ENCODE results near the gene MAPK7.

Gene MAPK7

DNA sequence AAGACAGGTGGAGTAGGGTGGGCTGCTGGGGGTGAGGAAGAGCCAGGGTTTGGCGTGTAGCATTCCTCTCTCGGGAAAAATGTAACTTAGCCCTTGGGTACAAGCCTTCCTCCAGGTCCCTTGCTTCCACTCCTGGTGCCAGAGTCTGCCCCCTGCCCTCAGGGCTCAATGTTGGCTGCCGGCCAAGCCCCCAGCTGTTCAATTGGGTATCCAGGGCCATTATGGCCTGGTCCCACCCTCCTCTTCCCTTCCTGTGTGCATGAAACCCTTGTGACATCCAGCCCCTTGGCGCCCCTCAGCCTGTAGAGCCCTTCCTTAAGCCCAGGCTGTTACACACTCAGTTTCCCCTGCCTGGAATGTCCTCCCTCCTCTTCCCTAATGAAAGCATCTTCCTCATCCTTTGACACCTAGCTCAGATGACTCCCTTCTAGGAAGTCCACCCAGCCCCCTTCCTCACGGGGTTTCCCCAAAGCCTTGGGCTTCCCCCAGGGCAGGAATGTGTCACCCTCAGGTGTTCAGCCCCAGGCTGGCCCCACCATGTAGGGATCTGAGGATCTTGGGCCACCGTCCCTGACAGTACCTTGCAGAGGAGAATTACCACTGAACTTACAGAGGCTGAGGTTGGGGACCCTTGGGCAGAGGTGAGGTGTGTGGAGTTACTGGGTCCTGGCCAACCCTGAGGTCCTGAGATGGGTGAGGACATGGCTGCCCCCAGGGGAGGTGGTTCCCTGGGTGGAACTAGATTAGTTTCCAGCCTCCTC lies 45.7 kb upstream of the MAPK7 start:
- ChIA-PET POLR2A (ENCODE audit: low non-redundant PET) (no interaction called here), CTCF (interaction anchor here (1.2 kb wide), 1 partner anchor 31 kb away, joined by 3 read pairs; no protein-coding TSS in a partner anchor)
- no peak for DNase-seq (ENCODE audit: low spot score)
- TF ChIP-seq, protein P1, sequence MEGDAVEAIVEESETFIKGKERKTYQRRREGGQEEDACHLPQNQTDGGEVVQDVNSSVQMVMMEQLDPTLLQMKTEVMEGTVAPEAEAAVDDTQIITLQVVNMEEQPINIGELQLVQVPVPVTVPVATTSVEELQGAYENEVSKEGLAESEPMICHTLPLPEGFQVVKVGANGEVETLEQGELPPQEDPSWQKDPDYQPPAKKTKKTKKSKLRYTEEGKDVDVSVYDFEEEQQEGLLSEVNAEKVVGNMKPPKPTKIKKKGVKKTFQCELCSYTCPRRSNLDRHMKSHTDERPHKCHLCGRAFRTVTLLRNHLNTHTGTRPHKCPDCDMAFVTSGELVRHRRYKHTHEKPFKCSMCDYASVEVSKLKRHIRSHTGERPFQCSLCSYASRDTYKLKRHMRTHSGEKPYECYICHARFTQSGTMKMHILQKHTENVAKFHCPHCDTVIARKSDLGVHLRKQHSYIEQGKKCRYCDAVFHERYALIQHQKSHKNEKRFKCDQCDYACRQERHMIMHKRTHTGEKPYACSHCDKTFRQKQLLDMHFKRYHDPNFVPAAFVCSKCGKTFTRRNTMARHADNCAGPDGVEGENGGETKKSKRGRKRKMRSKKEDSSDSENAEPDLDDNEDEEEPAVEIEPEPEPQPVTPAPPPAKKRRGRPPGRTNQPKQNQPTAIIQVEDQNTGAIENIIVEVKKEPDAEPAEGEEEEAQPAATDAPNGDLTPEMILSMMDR (conservative IDR thresholded peaks at IDR 0.05; ENCODE audit: low read depth): no peak
- H3K27ac ChIP-seq: peak overlapping the region; percentile 6

DNA sequence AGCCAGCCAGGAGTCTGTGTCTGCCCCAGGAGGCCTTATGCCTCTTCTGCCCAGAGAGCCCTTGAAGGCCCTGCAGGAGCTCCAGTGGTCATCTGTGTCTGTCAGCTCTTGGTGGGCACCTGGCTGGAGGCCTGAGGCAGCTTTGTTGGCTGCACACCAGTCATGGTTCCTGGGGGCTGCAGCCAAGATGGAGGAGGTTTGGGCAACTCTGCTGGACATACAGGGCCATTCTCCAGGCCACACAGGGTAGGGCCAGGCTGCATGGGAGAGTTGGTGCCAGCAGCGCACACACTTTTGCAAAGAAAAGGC lies 45.2 kb upstream of the MAPK7 start:
- no peak for DNase-seq (ENCODE audit: low spot score)
- POLR2A ChIA-PET (ENCODE audit: low non-redundant PET): no interaction called here
- TF ChIP-seq, protein P1 (conservative IDR thresholded peaks at IDR 0.05; ENCODE audit: low read depth): no peak
- peak overlapping the region; percentile 6 for H3K27ac ChIP-seq
- CTCF ChIA-PET: no interaction called here

- no peak for DNase-seq (ENCODE audit: low spot score)
- peak overlapping the region; percentile 6 for H3K27ac ChIP-seq
- TF ChIP-seq, protein P1 (conservative IDR thresholded peaks at IDR 0.05; ENCODE audit: low read depth): no peak
- CTCF ChIA-PET: no interaction called here
- POLR2A ChIA-PET (ENCODE audit: low non-redundant PET): no interaction called here
These were observed 44.5 kb upstream of the MAPK7 start for GRCh38 chr17:19333736-19334290.

- 0 out of 2 replicates have a peak overlapping the region, but pooled peaks have one; percentile 17 for H3K27ac ChIP-seq
- CTCF ChIA-PET: no interaction called here
- POLR2A ChIA-PET (ENCODE audit: low non-redundant PET): no interaction called here
- no peak for DNase-seq (ENCODE audit: low spot score)
- TF ChIP-seq, protein P1 (conservative IDR thresholded peaks at IDR 0.05; ENCODE audit: low read depth): no peak
These were observed 44.0 kb upstream of the MAPK7 start for GRCh38 chr17:19334331-19334730.

DNA sequence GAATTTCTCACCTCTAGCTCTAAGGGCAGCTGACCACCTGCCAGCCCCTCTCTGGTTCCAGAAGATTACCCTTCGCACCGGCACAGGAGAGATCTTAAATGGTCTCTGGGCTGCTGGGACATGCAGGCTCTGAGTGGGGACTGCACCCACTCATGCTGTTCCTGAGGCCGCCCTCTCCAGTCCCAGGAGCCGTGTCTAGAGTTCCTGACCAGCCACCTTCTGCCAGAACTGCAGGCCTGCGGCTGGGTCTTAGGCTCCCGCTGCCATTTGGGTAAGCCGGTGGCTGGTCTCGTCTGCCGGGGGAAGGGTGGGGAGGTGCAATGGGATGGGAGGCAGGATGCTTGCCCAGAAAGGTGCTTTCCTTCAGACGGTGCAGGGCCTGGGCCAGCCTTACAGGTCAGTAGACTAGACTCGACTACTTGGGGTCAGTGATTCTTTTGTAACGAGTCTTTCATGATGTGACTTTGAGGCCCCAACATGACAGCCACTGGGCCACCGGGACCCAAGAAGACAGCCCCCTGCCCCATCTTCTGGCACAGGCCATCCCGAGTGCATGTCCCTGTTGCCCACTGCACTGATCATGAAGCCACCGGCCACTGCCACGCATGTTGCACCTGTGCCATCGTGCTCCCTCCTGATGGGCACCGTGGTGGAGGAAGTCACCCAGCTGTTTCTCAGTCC lies 42.2 kb upstream of the MAPK7 start:
- DNase-seq (ENCODE audit: low spot score): no peak
- TF ChIP-seq, protein P1 (conservative IDR thresholded peaks at IDR 0.05; ENCODE audit: low read depth): no peak
- ChIA-PET POLR2A (ENCODE audit: low non-redundant PET) (no interaction called here), CTCF (no interaction called here)
- H3K27ac ChIP-seq: peak overlapping the region; percentile 15; the same call in 1 of the 2 replicates

GRCh38 chr17:19336938-19337711 lies 41.2 kb upstream of the MAPK7 start:
- ChIA-PET POLR2A (ENCODE audit: low non-redundant PET) (no interaction called here), CTCF (interaction anchor here (1.1 kb wide), 1 partner anchor 19 kb away, joined by 5 read pairs; no protein-coding TSS in a partner anchor)
- TF ChIP-seq, protein P1 (conservative IDR thresholded peaks at IDR 0.05; ENCODE audit: low read depth): no peak
- H3K27ac ChIP-seq: peak overlapping the region; percentile 25
- no peak for DNase-seq (ENCODE audit: low spot score)
